ENCODE results near the gene LIMK2. TPM values are rescaled to one million over a fixed set of nuclear protein-coding genes. Genes with fewer than 3 reads are reported as not detected.
"Not testable (repeated sequence)": the region's sequence is repeated elsewhere in the genome, so short reads cannot be mapped to it uniquely, and the experiment has no call there.

Gene LIMK2
- total RNA-seq, 4 donors from 2014 or later, result 106 to 256 (median 139) TPM

DNA sequence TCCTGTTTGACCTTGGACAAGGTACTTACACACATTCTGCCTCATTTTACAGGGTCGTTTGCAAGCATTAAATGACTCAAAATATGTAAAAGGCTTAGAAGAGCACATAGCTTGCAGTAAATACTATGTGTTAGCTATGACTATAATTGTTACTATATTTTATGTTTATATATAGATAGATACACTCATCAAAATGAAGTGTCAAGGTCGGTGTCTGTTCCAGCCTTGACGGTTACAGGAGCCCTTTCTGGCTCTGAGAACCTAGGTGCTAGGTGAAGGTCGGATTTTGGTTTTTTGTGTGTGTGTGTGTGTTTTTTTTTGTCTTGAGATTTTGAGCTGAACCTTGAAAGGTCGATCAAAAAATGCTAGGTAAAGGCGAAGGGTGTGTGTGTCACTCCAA lies 24.5 kb upstream of the LIMK2 start:
- TF ChIP-seq POLR2A (IDR thresholded peaks at IDR 0.05), result no peak
- TF ChIP-seq, protein P1, sequence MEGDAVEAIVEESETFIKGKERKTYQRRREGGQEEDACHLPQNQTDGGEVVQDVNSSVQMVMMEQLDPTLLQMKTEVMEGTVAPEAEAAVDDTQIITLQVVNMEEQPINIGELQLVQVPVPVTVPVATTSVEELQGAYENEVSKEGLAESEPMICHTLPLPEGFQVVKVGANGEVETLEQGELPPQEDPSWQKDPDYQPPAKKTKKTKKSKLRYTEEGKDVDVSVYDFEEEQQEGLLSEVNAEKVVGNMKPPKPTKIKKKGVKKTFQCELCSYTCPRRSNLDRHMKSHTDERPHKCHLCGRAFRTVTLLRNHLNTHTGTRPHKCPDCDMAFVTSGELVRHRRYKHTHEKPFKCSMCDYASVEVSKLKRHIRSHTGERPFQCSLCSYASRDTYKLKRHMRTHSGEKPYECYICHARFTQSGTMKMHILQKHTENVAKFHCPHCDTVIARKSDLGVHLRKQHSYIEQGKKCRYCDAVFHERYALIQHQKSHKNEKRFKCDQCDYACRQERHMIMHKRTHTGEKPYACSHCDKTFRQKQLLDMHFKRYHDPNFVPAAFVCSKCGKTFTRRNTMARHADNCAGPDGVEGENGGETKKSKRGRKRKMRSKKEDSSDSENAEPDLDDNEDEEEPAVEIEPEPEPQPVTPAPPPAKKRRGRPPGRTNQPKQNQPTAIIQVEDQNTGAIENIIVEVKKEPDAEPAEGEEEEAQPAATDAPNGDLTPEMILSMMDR (IDR thresholded peaks at IDR 0.05), result no peak
- DNase-seq, result no peak
- peaks cover 0 to 40% (median 0%) of the 10 kb centered on the region in 3 donors for H3K36me3 ChIP-seq
- H3K27ac ChIP-seq, result no peak overlapping the region
- H3K9me3 ChIP-seq, result no peaks in the 10 kb centered on the region
- H3K4me3 ChIP-seq, result no peak overlapping the region
- no peaks in the 10 kb centered on the region for H3K4me1 ChIP-seq
- H3K27me3 ChIP-seq, result no peaks in the 10 kb centered on the region

DNA sequence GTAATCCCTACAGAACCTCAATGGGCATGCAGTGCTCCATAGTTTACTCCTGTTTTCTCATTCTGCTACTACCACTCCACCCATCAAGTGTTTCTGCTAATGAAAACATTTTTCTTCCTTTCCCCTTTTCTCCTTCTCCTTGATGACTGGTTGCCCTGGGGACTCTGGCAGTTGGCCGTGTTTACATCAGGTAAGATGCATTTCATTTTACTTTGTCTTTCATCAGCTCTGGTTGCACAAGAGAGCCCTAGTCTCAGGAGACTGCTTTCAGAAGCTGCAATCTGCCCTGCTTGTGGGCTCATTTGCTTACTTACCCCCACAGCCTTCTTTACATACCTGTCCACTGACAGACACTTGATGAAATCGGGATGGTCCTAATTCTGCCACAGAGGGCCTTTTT lies 19.6 kb upstream of the LIMK2 start:
- Histone ChIP-seq H3K27ac (no peak overlapping the region), H3K27me3 (no peaks in the 10 kb centered on the region), H3K9me3 (no peaks in the 10 kb centered on the region), H3K4me3 (no peak overlapping the region), H3K4me1 (no peaks in the 10 kb centered on the region), H3K36me3 (peaks cover 0 to 45% (median 0%) of the 10 kb centered on the region in 3 donors)
- TF ChIP-seq POLR2A (IDR thresholded peaks at IDR 0.05), result no peak
- TF ChIP-seq, protein P1 (IDR thresholded peaks at IDR 0.05), result no peak
- DNase-seq, result peak in 1 of 3 donors; percentile 11

DNA sequence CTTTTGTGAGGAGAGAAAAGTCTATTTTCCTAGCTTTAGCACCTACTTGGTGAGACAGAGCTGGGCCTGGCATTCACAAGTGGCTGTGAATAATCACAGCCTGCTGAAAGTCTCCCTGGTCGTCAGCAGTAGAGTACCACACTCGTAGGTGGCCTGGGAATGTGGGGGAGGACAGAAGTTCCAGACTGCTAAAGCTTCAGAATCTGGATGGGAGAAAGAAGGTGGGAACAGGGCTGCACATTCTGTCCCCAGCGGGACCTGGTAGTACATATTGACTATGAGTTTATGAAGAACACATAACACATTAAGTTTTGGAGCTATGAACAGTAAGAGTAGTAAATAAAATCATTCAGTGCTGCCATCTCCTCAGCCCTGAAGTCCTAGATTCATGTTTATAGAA lies 19.0 kb upstream of the LIMK2 start:
- no peak overlapping the region for H3K4me3 ChIP-seq
- H3K36me3 ChIP-seq, result peaks cover 0 to 47% (median 0%) of the 10 kb centered on the region in 3 donors
- no peaks in the 10 kb centered on the region for H3K27me3 ChIP-seq
- H3K9me3 ChIP-seq, result no peaks in the 10 kb centered on the region
- no peaks in the 10 kb centered on the region for H3K4me1 ChIP-seq
- no peak overlapping the region for H3K27ac ChIP-seq
- DNase-seq, result peak in 1 of 3 donors; percentile 8
- no peak for TF ChIP-seq POLR2A (IDR thresholded peaks at IDR 0.05)
- TF ChIP-seq, protein P1 (IDR thresholded peaks at IDR 0.05), result no peak

DNA sequence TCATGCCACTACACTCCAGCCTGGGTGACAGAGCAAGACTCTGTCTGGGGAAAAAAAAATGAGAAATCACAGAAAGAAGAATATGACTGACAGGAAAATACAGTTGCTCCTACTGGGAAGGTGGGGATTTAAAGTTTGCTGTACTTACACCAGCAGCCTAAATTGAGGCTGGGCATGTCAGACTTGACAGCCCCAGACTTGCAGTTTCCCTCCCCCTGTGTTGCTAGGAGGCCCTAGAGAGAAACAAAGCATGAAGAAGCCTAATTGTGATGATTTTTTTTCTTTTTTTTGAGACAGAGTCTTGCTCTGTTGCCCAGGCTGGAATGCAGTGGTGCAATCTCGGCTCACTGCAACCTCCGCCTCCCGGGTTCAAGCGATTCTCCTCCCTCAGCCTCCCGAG lies 17.4 kb upstream of the LIMK2 start:
- H3K9me3 ChIP-seq, H3K27ac ChIP-seq, H3K4me3 ChIP-seq, DNase-seq, H3K4me1 ChIP-seq, H3K27me3 ChIP-seq: not testable (repeated sequence)
- H3K36me3 ChIP-seq, result peaks cover 0 to 53% (median 0%) of the 10 kb centered on the region in 3 donors

DNA sequence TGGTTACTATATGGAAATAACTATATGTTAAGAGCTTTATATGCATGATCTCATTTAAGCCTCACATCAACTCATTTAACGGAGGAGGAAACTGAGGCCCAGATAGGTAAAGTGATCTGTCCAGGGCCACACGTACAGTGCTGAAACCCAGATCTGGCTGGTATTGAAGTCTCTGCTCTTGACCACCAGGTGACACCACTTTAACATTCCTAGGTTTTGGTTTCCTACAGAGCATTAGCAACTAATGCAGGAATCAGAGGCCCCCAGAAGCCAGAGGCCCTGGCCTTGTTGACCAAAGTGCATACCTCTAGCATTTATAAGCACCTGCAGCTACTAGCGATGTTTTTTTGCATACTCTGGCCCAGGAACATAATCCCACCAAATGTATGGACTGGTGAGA lies 12.9 kb upstream of the LIMK2 start:
- Histone ChIP-seq H3K27me3 (no peaks in the 10 kb centered on the region), H3K4me3 (no peak overlapping the region), H3K9me3 (no peaks in the 10 kb centered on the region), H3K27ac (no peak overlapping the region), H3K36me3 (peaks cover 0 to 62% (median 0%) of the 10 kb centered on the region in 3 donors), H3K4me1 (no peaks in the 10 kb centered on the region)
- no peak for TF ChIP-seq POLR2A (IDR thresholded peaks at IDR 0.05)
- TF ChIP-seq, protein P1 (IDR thresholded peaks at IDR 0.05), result peak in 4 of 6 experiments; percentile 7 to 45 (median 29)
- DNase-seq, result peak in 1 of 3 donors; percentile 14

DNA sequence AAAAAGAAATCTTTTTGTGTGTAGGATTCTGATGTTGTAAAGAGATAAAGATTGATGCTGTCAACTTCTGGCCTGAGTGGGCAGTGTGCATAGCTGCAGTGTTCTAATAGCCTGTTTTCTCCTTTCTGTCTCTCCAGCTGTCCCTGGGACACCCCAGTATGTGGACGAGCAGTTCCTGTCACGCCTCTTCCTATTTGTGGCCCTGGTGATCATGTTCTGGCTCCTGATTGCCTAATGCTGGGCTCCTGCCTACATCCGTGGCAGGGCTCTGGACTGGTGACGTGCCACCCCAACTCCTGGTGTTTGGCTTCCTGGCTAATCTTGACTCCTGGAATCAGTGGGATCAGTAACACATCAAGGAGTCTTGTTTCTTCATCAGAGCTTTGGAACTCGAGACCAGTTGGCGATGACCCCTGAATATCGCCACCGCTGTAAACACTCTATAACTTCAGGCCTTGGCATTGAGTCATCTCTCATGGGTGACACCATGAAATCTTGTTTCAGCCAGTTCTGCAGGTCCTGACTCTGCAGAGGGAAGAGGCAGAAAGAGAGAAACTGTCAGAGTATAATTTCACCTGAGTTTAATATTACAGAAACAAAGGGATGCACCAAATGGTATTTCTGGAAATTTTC lies 7.6 kb upstream of the LIMK2 start:
- peaks cover 0 to 39% (median 0%) of the 10 kb centered on the region in 3 donors for H3K36me3 ChIP-seq
- not testable (repeated sequence) for H3K27ac ChIP-seq, H3K4me3 ChIP-seq, DNase-seq, H3K4me1 ChIP-seq, H3K27me3 ChIP-seq, H3K9me3 ChIP-seq

DNA sequence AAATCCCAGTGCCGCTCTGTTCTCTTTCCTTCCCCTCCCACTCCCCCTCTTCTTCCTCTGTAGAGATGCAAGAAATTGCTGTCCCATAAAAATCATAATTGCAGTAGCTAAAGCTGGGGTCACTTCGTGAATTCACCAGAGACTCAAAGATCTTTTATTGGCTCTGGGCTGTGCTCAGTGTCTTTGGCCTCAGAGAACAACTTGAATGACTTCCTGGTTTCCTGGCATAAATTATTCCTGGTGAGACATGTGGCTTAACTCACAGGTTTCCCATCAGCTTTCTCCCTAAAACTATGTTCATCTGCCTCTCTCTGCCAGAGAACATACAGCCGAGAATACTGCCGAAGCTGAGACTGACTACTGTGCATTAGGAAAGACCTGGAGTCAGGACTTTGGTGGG lies 7.0 kb upstream of the LIMK2 start:
- not testable (repeated sequence) for H3K4me3 ChIP-seq, H3K4me1 ChIP-seq, H3K27ac ChIP-seq, DNase-seq, H3K9me3 ChIP-seq, H3K27me3 ChIP-seq
- H3K36me3 ChIP-seq, result peaks cover 0 to 39% (median 0%) of the 10 kb centered on the region in 3 donors

DNA sequence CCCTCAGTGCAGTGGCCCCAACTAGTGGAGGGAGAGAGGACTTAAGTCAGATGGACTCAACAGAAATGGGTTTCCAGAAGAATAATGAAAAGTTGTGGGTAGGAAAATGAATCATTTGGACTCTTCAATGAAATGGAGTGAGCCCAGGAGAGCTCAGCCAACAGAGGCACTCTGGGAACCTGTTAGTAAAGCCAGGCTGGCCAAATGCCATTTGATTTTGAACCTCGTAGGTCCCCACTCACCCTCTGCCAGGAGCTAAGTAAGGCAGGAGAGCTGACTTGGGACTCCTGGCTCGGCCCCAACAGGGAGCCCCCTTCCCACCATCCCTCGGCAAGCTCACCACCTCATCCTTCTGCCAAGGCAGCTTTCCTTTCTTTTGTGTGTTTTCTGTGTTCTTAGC lies 5.6 kb upstream of the LIMK2 start:
- H3K4me3 ChIP-seq, DNase-seq, H3K27ac ChIP-seq, H3K27me3 ChIP-seq, H3K9me3 ChIP-seq: not testable (repeated sequence)
- Histone ChIP-seq H3K4me1 (peaks cover 0 to 16% (median 9%) of the 10 kb centered on the region in 4 donors), H3K36me3 (peaks cover 0 to 34% (median 0%) of the 10 kb centered on the region in 3 donors)
